ENCODE measurements around the gene TPRN. TPM values are rescaled to one million over a fixed set of nuclear protein-coding genes. Genes with fewer than 3 reads are reported as not detected.

TPRN gene
- total and polyA plus RNA-seq, 9 donors: 0.68 to 18.4 (median 15.2) TPM

DNA sequence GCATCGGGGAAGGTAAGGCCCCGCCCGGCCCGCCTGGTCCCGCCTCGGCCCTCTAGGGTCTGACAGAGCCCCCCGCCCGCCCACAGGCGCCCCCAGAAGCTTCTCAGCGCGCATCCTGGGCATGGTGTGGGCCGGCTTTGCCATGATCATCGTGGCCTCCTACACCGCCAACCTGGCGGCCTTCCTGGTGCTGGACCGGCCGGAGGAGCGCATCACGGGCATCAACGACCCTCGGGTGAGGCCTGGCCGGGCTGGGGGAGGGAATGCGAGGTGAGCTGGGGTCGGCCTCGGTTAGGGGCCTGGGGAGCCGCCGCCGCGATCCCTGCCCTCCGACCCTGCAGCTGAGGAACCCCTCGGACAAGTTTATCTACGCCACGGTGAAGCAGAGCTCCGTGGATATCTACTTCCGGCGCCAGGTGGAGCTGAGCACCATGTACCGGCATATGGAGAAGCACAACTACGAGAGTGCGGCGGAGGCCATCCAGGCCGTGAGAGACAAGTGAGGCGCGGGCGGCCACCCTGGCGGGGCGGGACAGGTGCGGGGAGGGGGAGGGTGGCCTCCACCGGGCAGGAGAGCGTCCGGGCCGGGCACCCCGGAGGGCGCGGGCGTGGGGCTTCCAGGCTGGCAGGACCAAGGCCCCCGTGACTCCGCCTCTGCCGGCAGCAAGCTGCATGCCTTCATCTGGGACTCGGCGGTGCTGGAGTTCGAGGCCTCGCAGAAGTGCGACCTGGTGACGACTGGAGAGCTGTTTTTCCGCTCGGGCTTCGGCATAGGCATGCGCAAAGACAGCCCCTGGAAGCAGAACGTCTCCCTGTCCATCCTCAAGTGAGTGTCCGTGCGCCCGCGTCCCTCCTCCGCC, 37.8 kb downstream of the TPRN start:
- Histone ChIP-seq H3K27ac (no peak overlapping the region), H3K36me3 (no peaks in the 10 kb centered on the region), H3K4me1 (ENCODE audit: insufficient read depth) (peaks cover 2% of the 10 kb centered on the region), H3K9me3 (no peaks in the 10 kb centered on the region), H3K27me3 (peaks cover 25% of the 10 kb centered on the region), H3K4me3 (no peak overlapping the region)
- intact Hi-C loops (cut with DNase I): no loop called here
- 2 to 8% (median 3%) methylated on average over 61 to 74 of the region's 74 CpGs for WGBS, 3 donors
- no peak for DNase-seq
- TF ChIP-seq, protein P1, sequence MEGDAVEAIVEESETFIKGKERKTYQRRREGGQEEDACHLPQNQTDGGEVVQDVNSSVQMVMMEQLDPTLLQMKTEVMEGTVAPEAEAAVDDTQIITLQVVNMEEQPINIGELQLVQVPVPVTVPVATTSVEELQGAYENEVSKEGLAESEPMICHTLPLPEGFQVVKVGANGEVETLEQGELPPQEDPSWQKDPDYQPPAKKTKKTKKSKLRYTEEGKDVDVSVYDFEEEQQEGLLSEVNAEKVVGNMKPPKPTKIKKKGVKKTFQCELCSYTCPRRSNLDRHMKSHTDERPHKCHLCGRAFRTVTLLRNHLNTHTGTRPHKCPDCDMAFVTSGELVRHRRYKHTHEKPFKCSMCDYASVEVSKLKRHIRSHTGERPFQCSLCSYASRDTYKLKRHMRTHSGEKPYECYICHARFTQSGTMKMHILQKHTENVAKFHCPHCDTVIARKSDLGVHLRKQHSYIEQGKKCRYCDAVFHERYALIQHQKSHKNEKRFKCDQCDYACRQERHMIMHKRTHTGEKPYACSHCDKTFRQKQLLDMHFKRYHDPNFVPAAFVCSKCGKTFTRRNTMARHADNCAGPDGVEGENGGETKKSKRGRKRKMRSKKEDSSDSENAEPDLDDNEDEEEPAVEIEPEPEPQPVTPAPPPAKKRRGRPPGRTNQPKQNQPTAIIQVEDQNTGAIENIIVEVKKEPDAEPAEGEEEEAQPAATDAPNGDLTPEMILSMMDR (IDR thresholded peaks at IDR 0.05): no peak
- no peak for TF ChIP-seq EP300 (IDR thresholded peaks at IDR 0.05)
- no peak for TF ChIP-seq POLR2A (IDR thresholded peaks at IDR 0.05)

DNA sequence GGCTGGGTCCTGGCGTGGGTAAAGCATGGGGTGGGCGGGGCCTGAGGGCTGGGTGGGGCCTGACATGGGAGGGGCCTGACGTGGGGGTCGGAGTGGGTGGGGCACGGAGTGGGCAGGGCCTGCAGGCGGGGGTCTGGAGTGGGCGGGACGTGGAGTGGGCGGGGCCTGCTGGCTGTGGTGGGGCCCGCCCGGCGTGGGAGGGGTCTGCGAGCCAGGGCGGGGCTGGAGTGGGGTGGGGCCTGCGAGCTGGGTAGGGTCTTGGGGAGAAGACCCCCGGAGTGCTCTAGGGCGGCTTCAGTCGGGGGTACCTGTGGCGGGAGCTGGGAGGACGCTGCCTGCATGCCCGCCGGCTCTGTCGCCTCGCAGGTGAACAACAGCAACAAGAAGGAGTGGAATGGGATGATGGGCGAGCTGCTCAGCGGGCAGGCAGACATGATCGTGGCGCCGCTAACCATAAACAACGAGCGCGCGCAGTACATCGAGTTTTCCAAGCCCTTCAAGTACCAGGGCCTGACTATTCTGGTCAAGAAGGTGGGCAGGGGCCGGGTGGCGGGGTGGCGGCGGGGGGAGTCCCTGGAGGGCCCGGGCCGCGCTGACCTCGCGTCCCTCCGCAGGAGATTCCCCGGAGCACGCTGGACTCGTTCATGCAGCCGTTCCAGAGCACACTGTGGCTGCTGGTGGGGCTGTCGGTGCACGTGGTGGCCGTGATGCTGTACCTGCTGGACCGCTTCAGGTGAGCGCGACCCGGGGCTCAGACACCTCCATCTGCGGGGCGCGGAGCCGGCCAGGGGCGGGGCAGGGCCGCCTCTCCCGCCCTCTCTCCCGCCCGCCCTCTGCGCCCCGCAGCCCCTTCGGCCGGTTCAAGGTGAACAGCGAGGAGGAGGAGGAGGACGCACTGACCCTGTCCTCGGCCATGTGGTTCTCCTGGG, 38.7 kb downstream of the TPRN start:
- WGBS, 3 donors: 1 to 2% (median 2%) methylated on average over 43 to 69 of the region's 71 CpGs
- peaks cover 20% of the 10 kb centered on the region for H3K27me3 ChIP-seq

DNA sequence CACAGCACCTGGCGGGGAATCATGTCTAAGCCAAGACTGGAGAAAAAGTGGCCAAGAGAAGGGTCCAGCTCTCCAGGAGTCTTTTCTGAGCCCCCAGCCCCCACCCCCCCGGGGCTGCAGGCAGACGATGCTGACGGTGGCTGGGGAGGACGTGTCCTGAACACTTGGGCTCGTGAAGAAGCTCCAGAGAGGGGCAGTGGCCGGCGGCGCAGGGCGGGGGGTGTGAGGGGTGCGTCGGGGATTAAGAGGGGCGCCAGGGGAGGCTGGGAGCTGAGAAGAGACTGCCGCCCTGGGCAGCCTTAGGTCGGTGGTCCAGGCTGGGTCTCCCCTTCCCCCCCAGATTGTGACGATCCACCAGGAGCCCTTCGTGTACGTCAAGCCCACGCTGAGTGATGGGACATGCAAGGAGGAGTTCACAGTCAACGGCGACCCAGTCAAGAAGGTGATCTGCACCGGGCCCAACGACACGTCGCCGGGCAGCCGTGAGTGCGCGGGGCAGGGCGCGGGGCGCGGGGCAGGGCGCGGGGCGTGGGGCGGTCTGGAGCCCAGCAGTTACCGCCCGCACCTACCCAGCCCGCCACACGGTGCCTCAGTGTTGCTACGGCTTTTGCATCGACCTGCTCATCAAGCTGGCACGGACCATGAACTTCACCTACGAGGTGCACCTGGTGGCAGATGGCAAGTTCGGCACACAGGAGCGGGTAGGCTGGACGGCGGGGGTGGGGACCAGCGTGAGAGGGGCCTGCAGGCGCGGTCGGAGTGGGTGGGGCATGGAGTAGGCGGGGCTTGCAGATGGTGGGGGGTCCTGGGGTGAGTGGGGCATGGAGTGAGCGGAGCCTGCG, 39.6 kb downstream of the TPRN start:
- WGBS, 3 donors: 21 to 33% (median 29%) methylated on average over 39 to 56 of the region's 56 CpGs
- TF ChIP-seq POLR2A (IDR thresholded peaks at IDR 0.05) (no peak), EP300 (IDR thresholded peaks at IDR 0.05) (no peak)
- TF ChIP-seq, protein P1 (IDR thresholded peaks at IDR 0.05): no peak
- no peaks in the 10 kb centered on the region for H3K9me3 ChIP-seq
- no peaks in the 10 kb centered on the region for H3K36me3 ChIP-seq
- H3K4me1 ChIP-seq (ENCODE audit: insufficient read depth): peaks cover 6% of the 10 kb centered on the region
- intact Hi-C loops (cut with DNase I): no loop called here
- DNase-seq: no peak
- H3K4me3 ChIP-seq: no peak overlapping the region
- peaks cover 13% of the 10 kb centered on the region for H3K27me3 ChIP-seq
- H3K27ac ChIP-seq: no peak overlapping the region

More for the DNA sequence above, 38.7 kb downstream of the TPRN start:
- TF ChIP-seq EP300 (IDR thresholded peaks at IDR 0.05) (no peak), POLR2A (IDR thresholded peaks at IDR 0.05) (no peak)
- TF ChIP-seq, protein P1 (IDR thresholded peaks at IDR 0.05): no peak
- no peak for DNase-seq
- H3K27ac ChIP-seq: no peak overlapping the region
- intact Hi-C loops (cut with DNase I): no loop called here
- H3K4me1 ChIP-seq (ENCODE audit: insufficient read depth): peaks cover 2% of the 10 kb centered on the region
- no peak overlapping the region for H3K4me3 ChIP-seq
- H3K36me3 ChIP-seq: no peaks in the 10 kb centered on the region
- no peaks in the 10 kb centered on the region for H3K9me3 ChIP-seq

DNA sequence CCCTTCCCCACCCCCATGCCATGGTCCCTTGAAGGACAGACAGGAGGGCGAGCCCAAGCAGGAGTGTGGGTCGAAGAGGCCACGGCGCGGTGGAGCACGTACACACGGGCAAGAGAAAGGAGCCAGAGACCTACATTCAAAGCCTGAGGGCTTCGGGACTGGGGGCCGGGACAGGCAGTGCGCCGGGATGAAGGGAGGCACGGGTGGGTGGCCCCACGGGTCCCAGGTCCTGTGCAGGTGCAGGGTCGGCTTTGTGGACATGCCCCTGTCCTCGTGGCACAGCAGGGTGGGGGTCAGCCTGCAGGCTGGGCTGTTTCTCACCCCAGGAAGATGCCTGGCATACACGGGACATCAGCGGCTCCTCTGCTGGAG, 40.5 kb downstream of the TPRN start:
- Histone ChIP-seq H3K4me3 (no peak overlapping the region), H3K4me1 (ENCODE audit: insufficient read depth) (peaks cover 6% of the 10 kb centered on the region), H3K27ac (no peak overlapping the region), H3K9me3 (no peaks in the 10 kb centered on the region), H3K36me3 (no peaks in the 10 kb centered on the region), H3K27me3 (peaks cover 8% of the 10 kb centered on the region)
- TF ChIP-seq POLR2A (IDR thresholded peaks at IDR 0.05) (no peak), EP300 (IDR thresholded peaks at IDR 0.05) (no peak)
- TF ChIP-seq, protein P1 (IDR thresholded peaks at IDR 0.05): no peak
- intact Hi-C loops (cut with DNase I): no loop called here
- no peak for DNase-seq
- 49 to 65% (median 53%) methylated on average over 17 of the region's 17 CpGs for WGBS, 3 donors
